Measurements from ENCODE around the gene FASN.

Gene FASN

DNA sequence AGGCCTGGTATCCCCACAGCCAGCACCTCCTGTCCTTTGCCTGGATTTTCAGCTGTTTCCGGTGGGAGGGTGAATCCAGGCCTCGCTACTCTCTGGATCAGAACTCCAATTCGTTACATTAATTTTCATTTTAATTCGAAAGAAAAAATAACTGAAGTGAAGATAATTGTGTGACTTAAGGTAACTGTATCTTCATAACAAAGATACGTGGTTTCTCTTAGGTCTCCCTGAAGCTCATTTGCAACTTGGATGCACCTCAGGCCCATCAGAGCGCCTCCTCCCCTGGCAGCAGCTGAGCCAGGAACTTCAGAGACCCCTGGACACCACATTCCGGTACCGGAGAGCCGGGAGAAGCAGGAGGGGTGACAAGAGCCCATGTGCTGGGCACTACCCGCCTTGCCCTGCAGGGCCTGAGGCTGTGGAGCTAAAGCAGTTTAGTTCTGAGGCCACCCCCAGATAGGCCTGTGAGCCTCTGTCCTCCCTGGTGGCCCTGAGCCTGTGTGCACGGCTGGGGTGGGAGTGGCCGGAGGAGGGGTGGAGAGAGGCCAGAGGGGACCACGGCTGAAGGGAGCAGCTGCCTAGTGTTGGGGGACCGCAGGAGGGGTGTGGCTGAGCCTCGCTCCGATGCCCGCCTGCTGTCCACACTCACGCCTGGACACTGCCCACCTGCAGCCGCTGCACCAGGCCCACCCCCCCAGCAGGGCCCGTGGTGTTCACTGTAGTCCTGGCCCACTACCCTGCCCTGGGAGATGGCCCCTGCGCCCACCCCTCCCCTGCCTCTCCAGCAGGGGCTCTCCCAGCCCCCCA lies 21.0 kb downstream of the FASN start:
- TF ChIP-seq POLR2AphosphoS5 (IDR thresholded peaks at IDR 0.05; ENCODE audit: low read depth, low read length): peak; percentile 72
- TF ChIP-seq POLR2A (IDR thresholded peaks at IDR 0.05; ENCODE audit: low read depth, low read length): peak; percentile 52
- no peak for TF ChIP-seq TAF1 (IDR thresholded peaks at IDR 0.05; ENCODE audit: borderline replicate concordance, low read depth, low read length)
- FAIRE-seq (no peak), DNase-seq (ENCODE audit: insufficient read length) (no peak)

- no peak for DNase-seq (ENCODE audit: insufficient read length)
- TF ChIP-seq POLR2A (IDR thresholded peaks at IDR 0.05; ENCODE audit: low read depth, low read length) (no peak), TAF1 (IDR thresholded peaks at IDR 0.05; ENCODE audit: borderline replicate concordance, low read depth, low read length) (no peak), POLR2AphosphoS5 (IDR thresholded peaks at IDR 0.05; ENCODE audit: low read depth, low read length) (no peak)
- no peak for FAIRE-seq
These were observed 21.8 kb downstream of the FASN start for GRCh38 chr17:82076018-82076784.

GRCh38 chr17:82073446-82073845 lies 24.6 kb downstream of the FASN start:
- FAIRE-seq (no peak), DNase-seq (ENCODE audit: insufficient read length) (no peak)
- TF ChIP-seq TAF1 (IDR thresholded peaks at IDR 0.05; ENCODE audit: borderline replicate concordance, low read depth, low read length) (no peak), POLR2AphosphoS5 (IDR thresholded peaks at IDR 0.05; ENCODE audit: low read depth, low read length) (no peak), POLR2A (IDR thresholded peaks at IDR 0.05; ENCODE audit: low read depth, low read length) (no peak)

- no peak for TF ChIP-seq POLR2AphosphoS5 (IDR thresholded peaks at IDR 0.05; ENCODE audit: low read depth, low read length)
- TF ChIP-seq POLR2A (IDR thresholded peaks at IDR 0.05; ENCODE audit: low read depth, low read length): no peak
- no peak for TF ChIP-seq TAF1 (IDR thresholded peaks at IDR 0.05; ENCODE audit: borderline replicate concordance, low read depth, low read length)
- FAIRE-seq (no peak), DNase-seq (ENCODE audit: insufficient read length) (no peak)
These were observed 25.2 kb downstream of the FASN start for GRCh38 chr17:82072827-82073226.

DNA sequence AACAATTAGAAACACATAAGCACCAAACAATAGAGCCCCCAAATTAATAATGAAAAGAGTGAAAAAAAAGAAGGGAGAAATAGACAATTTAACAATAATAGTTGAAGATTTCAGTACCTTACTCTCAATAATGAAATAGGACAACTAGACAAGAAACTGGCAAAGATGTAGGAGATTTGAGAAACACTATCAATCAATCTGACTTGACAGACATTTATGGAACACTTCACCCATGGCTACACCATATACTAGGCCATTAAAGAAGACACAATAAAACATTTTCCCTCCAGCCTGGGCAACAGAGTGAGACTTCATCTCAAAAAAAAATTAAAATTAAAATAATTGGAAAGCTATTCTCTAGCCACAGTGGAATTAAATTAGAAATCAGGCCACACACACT lies 27.4 kb downstream of the FASN start:
- FAIRE-seq (no peak), DNase-seq (ENCODE audit: insufficient read length) (no peak)
- no peak for TF ChIP-seq POLR2AphosphoS5 (IDR thresholded peaks at IDR 0.05; ENCODE audit: low read depth, low read length)
- no peak for TF ChIP-seq POLR2A (IDR thresholded peaks at IDR 0.05; ENCODE audit: low read depth, low read length)
- TF ChIP-seq TAF1 (IDR thresholded peaks at IDR 0.05; ENCODE audit: borderline replicate concordance, low read depth, low read length): no peak

DNA sequence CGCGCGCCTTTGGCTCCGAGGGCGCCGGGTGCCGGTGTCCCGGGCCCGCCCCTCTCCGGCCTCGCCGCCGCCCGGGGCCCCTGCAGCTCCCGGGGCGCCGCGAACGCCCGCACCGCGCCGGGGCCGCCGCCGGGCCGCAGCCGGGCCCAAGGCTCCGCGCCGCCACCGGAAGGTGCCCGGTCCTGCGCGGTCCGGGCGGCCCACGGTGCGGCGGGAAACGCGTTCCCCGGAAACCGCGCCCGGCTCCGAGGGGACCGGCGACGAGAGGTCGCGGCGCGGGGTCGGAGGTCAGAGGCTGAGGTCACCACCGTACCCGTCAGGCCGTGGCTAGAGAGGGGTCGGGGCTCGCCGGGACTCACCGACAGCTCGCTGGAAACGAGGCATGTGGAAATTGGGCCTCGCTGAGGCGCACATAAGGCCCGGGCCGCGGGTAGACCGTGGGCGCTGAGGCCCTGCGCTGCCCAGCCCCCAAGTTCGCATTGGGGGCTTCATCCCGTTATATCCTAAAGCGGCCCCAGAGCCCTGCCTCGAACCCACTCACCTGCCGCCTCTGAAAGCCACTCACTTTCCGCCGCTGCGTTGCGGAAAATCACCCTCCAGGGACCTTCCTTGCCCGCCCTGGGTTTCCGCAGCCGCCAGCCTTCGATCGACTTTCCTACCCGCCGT lies 32.3 kb downstream of the FASN start, which contains the start of gene DUS1L:
Gene DUS1L, minus strand, starts transcription at position 167 of the 666 bp plus-strand sequence. CDS start 745 bp downstream, outside the sequence.
- DNase-seq (ENCODE audit: insufficient read length) (peak; percentile 96), FAIRE-seq (peak; percentile 90)

GRCh38 chr17:82065193-82065637 lies 32.8 kb downstream of the FASN start:
- DNase-seq (ENCODE audit: insufficient read length) (no peak), FAIRE-seq (no peak)
- TF ChIP-seq POLR2A (IDR thresholded peaks at IDR 0.05; ENCODE audit: low read depth, low read length) (no peak), TAF1 (IDR thresholded peaks at IDR 0.05; ENCODE audit: borderline replicate concordance, low read depth, low read length) (no peak), POLR2AphosphoS5 (IDR thresholded peaks at IDR 0.05; ENCODE audit: low read depth, low read length) (no peak)

More for the DNA sequence above, 32.3 kb downstream of the FASN start, which contains the start of gene DUS1L:
- TF ChIP-seq POLR2AphosphoS5 (IDR thresholded peaks at IDR 0.05; ENCODE audit: low read depth, low read length): 0 out of 2 replicates have a peak, but pooled peaks have one; percentile 34
- peak; percentile 83; the same call in 1 of the 2 replicates for TF ChIP-seq TAF1 (IDR thresholded peaks at IDR 0.05; ENCODE audit: borderline replicate concordance, low read depth, low read length)
- no peak for TF ChIP-seq POLR2A (IDR thresholded peaks at IDR 0.05; ENCODE audit: low read depth, low read length)

- FAIRE-seq (no peak), DNase-seq (ENCODE audit: insufficient read length) (no peak)
- no peak for TF ChIP-seq TAF1 (IDR thresholded peaks at IDR 0.05; ENCODE audit: borderline replicate concordance, low read depth, low read length)
- TF ChIP-seq POLR2A (IDR thresholded peaks at IDR 0.05; ENCODE audit: low read depth, low read length): no peak
- no peak for TF ChIP-seq POLR2AphosphoS5 (IDR thresholded peaks at IDR 0.05; ENCODE audit: low read depth, low read length)
These were observed 33.4 kb downstream of the FASN start for GRCh38 chr17:82064433-82065192.

- no peak for FAIRE-seq
- no peak for TF ChIP-seq POLR2AphosphoS5 (IDR thresholded peaks at IDR 0.05; ENCODE audit: low read depth, low read length)
- TF ChIP-seq TAF1 (IDR thresholded peaks at IDR 0.05; ENCODE audit: borderline replicate concordance, low read depth, low read length): no peak
- TF ChIP-seq POLR2A (IDR thresholded peaks at IDR 0.05; ENCODE audit: low read depth, low read length): no peak
- no peak for DNase-seq (ENCODE audit: insufficient read length)
These were observed 34.3 kb downstream of the FASN start for GRCh38 chr17:82063424-82064415.

All from GM12892 (cell line).